ENCODE data around the gene SLC4A1AP. TPM values are rescaled to one million over a fixed set of nuclear protein-coding genes. Genes with fewer than 3 reads are reported as not detected.

The SLC4A1AP gene
- total RNA-seq, 4 donors from 2014 or later = 15.6 to 25.0 (median 22.1) TPM

DNA sequence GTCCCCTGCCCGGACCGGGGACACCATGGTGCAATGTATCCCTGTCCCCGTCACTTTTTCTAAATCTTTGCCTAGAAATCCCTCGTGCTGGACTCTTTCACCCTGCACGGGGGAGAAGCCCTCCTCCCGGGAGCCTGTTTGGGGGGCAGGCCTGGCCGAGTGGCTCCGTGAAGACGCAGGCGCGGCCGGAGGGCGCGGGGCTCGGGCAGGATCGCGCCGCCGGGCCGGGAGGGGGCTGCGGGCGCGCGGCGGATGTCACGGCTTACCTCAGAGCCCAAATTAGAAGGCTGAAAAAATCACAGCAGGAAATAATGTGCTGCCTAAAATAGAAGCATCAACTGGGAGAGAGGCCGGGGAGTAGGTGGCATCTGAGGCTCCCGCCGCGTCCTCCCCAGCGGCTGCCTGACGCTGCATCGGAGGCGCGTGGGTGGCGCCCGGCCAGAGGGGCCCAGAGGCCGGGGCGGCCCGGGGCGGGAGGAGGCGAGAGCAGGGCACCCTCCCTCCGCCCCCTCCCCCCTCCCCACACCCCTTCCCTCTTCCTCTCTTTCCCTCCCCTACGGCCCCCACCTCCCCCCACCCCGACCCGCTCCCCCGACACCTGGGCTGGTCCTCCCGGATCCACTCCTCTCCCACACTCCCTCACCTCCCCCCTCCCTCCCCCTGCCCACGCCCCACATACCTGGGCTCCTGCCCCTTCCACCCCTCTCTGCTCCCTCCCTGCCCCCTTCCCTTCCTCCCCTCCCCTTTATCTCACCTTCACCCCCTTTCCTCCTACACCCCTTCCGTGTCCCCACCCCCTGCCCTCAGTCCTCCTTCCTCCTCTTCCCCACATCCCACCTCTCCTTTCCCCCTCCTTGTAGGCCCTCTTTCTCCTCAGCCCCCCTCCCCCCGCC lies 51.9 kb downstream of the SLC4A1AP start:
- DNase-seq (ENCODE audit: low spot score in 2 of 2) = peak in 1 of 2 donors; percentile 86
- intact Hi-C loops (cut with DNase I; ENCODE audit: low total_unique reads) = no loop called here
- 2 to 6% methylated on average over 41 to 42 of the region's 51 CpGs for WGBS, 2 donors
- no peak for TF ChIP-seq POLR2A (IDR thresholded peaks at IDR 0.05)
- TF ChIP-seq, protein P1, sequence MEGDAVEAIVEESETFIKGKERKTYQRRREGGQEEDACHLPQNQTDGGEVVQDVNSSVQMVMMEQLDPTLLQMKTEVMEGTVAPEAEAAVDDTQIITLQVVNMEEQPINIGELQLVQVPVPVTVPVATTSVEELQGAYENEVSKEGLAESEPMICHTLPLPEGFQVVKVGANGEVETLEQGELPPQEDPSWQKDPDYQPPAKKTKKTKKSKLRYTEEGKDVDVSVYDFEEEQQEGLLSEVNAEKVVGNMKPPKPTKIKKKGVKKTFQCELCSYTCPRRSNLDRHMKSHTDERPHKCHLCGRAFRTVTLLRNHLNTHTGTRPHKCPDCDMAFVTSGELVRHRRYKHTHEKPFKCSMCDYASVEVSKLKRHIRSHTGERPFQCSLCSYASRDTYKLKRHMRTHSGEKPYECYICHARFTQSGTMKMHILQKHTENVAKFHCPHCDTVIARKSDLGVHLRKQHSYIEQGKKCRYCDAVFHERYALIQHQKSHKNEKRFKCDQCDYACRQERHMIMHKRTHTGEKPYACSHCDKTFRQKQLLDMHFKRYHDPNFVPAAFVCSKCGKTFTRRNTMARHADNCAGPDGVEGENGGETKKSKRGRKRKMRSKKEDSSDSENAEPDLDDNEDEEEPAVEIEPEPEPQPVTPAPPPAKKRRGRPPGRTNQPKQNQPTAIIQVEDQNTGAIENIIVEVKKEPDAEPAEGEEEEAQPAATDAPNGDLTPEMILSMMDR (IDR thresholded peaks at IDR 0.05) = no peak
- no peak overlapping the region for H3K4me3 ChIP-seq (ENCODE audit: low read depth, poor library complexity, severe bottlenecking)

DNA sequence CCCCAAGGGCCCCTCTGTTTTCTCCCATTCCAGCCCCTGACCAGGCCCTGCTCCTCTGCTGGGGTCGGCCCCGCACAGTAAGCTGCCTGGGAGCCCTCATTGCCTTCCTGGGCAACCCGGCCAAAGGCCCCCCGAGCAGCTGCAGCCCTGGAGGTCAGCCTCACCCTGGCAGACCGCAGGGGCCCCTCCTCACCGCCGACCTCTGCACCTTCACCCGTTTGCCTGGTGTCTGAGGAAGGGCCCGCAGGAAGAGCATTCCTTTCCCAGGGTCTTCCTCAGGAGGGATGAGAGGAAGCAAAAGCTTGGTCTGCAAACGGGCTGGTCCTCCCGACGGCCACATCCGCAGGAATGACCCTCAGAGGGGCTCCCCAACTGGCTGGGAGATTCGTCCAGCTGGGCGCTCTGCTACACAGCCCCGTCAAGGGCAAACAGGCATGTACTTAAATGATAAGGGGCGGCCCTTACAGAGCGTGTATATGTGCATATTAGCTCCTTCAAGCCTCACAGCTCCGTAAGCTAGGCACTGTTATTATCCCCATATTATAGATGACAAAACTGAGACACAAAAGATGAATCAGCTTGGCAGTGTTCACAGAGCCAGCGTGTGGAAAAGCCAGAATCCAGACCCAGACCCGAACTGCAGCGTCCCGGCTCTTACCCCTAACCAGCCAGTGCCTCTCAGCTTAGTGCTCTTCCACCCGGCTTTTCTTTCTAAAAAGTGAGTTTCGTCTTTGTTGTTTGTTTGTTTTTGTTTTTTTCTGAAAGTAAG lies 52.8 kb downstream of the SLC4A1AP start:
- WGBS, 2 donors = 61 to 63% methylated on average over 25 of the region's 25 CpGs
- peak in 1 of 2 donors; percentile 84 for DNase-seq (ENCODE audit: low spot score in 2 of 2)
- intact Hi-C loops (cut with DNase I; ENCODE audit: low total_unique reads) = no loop called here
- no peak overlapping the region for H3K4me3 ChIP-seq (ENCODE audit: low read depth, poor library complexity, severe bottlenecking)
- TF ChIP-seq, protein P1 (IDR thresholded peaks at IDR 0.05) = no peak
- no peak for TF ChIP-seq POLR2A (IDR thresholded peaks at IDR 0.05)

DNA sequence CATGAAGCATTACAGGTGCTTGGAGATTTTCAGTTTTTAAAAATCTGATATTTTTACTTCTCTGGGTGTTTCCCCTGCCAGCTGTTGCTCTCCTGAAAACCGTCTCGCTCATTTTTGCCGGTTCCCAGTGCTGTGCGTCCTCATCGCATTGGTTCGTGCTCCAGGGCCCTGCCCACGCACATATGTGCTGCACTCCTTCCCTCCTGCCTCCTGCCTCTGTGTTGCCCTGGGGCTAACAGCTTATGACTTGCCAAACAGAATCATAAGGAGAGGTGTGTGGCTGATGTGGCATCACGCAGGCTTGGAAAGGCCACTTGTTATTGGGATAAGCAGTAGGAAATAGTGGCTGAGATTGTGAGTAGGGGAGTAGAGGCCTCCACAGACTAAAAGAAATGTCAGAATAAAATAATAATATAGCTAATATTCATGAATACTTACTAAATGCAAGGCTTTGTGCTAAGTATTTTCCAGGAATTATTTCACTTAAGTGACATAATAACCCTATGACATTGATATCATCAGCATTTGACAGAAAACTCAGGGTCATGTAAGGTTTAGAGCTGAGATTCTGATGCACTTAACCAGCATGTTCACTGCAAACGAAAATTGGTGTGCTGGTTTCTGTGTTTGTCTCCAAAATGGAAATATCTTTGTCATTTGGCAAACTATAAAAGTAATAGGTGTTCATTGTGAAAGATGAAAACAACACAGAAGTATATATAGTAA lies 53.5 kb downstream of the SLC4A1AP start:
- intact Hi-C loops (cut with DNase I; ENCODE audit: low total_unique reads) = no loop called here
- TF ChIP-seq, protein P1 (IDR thresholded peaks at IDR 0.05) = no peak
- TF ChIP-seq POLR2A (IDR thresholded peaks at IDR 0.05) = no peak
- DNase-seq (ENCODE audit: low spot score in 2 of 2) = peak in 1 of 2 donors; percentile 82
- no peak overlapping the region for H3K4me3 ChIP-seq (ENCODE audit: low read depth, poor library complexity, severe bottlenecking)
- 34 to 42% methylated on average over 9 of the region's 9 CpGs for WGBS, 2 donors

DNA sequence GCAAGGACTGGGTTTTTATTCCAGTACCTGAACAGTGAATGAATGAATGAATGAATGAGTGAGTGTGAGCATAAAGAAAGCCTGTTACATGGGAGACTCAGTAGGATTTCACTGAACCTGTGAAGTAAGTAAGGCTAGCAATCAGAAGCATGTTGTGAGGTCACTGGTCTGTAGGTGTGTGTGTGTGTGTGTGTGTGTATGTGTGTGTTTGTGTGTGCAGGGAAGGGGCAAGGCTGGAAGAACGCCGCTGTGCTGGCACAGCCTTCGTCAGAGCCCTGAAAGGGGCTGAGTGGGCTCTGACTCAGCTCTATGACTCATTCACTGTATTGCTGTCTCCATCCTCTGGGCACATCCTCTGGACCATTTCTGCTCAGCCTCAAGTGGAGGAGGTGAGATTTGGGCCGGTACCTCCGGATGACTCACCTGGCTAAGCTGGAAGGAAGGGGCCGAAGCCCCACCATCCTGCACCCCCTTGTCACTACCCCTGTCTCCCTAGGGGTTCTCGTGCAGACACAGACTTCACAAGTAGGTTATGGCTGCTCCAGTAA lies 56.4 kb downstream of the SLC4A1AP start:
- intact Hi-C loops (cut with DNase I; ENCODE audit: low total_unique reads) = no loop called here
- 31 to 34% methylated on average over 7 of the region's 7 CpGs for WGBS, 2 donors
- DNase-seq (ENCODE audit: low spot score in 2 of 2) = no peak
- no peak overlapping the region for H3K4me3 ChIP-seq (ENCODE audit: low read depth, poor library complexity, severe bottlenecking)
- TF ChIP-seq, protein P1 (IDR thresholded peaks at IDR 0.05) = peak in 1 of 3 donors; percentile 7
- TF ChIP-seq POLR2A (IDR thresholded peaks at IDR 0.05) = no peak

DNA sequence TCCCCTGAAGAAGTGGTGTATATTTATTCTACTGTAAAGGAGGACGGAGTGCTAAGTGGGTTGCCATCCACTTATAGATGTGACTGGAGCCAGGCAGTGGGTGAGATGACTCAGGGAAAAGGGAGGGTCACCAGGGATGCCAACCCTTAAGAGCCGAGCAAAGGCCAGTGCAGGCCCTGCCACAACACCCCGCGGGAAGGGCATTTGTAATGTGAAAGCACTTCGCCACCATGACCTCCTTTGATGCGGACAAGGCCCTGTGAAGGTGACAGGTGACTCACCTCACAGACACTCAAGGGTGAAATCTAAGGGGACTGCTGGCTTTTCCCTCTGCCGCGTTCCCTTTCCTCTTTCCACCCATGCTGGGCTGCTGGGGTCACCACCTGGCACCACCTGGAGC lies 57.6 kb downstream of the SLC4A1AP start:
- intact Hi-C loops (cut with DNase I; ENCODE audit: low total_unique reads) = no loop called here
- peak in 1 of 2 donors; percentile 80 for DNase-seq (ENCODE audit: low spot score in 2 of 2)

More for the DNA sequence above, 57.6 kb downstream of the SLC4A1AP start:
- no peak overlapping the region for H3K4me3 ChIP-seq (ENCODE audit: low read depth, poor library complexity, severe bottlenecking)
- TF ChIP-seq POLR2A (IDR thresholded peaks at IDR 0.05) = no peak
- TF ChIP-seq, protein P1 (IDR thresholded peaks at IDR 0.05) = no peak
- WGBS, 2 donors = 83 to 86% methylated on average over 8 of the region's 8 CpGs

Data from lower leg skin (tissue), 4 donors.